Endothelial cell of umbilical vein (primary cell): ENCODE measurements around the gene C9. TPM values are rescaled to one million over a fixed set of nuclear protein-coding genes. Genes with fewer than 3 reads are reported as not detected.

Experiments used
- BruUV-seq: library from RNA; stranded (reverse); fragments of 400-500 nt; replicated peaks from 2 replicates; lab custom pipeline; 2021; lab: Mats Ljungman, UMichigan
- CTCF ChIA-PET: fragments of 300-600, 350-600 bp; sonication (Branson Sonifier 250); formaldehyde crosslinking; loops from one replicate; lab custom pipeline; 2021; ENCODE audit warnings: antibody characterized with exemption, inconsistent platforms; lab: Charles Lee
- POLR2A ChIA-PET: fragments of 300-600, 350-600 bp; sonication (Branson Sonifier 250); formaldehyde crosslinking; loops from one replicate; lab custom pipeline; 2021; ENCODE audit warnings: antibody characterized with exemption, inconsistent platforms; lab: Charles Lee
- DNase-seq: peaks from one replicate; pipeline ENCODE4 v3.0.0-alpha.2; 2011; ENCODE audit warnings: low read depth, low spot score
- FAIRE-seq: peaks from 2 replicates; lab custom pipeline; 2011; peaks lifted over from hg19 to GRCh38; lab: Jason Lieb, UNC
- H2AFZ ChIP-seq: 2 replicates; pipeline ENCODE4 v1.6.0; 2012; ENCODE audit warnings: low read depth, low read length, control low read depth, inconsistent platforms
- H3K27ac ChIP-seq: 2 replicates; pipeline ENCODE4 v1.5.1; 2011; ENCODE audit warnings: low read depth, mild to moderate bottlenecking, control low read depth, low read length, moderate library complexity; ENCODE audit not compliant: insufficient read depth
- H3K27me3 ChIP-seq, 2 experiments: 2 replicates each; pipeline versions ENCODE4 v1.6.0 to v1.6.1; 2011; ENCODE audit warnings: low read length in 2 of 2, mixed read lengths in 1 of 2; ENCODE audit not compliant: control insufficient read depth in 2 of 2, insufficient read depth in 2 of 2
- H3K36me3 ChIP-seq, 2 experiments: 2 replicates in 1 of 2; 3 replicates in 1 of 2; pipeline ENCODE4 v1.5.1; 2011; ENCODE audit warnings: low read length in 2 of 2, mild to moderate bottlenecking in 1 of 2, moderate library complexity in 1 of 2; ENCODE audit not compliant: control insufficient read depth in 2 of 2, insufficient read depth in 2 of 2; ENCODE audit errors: extremely low read depth in 1 of 2
- H3K4me1 ChIP-seq: 3 replicates; pipeline ENCODE4 v1.5.1; 2011; ENCODE audit warnings: mild to moderate bottlenecking, low read length; ENCODE audit not compliant: control insufficient read depth, insufficient read depth; ENCODE audit errors: extremely low read depth
- H3K4me2 ChIP-seq: 2 replicates; pipeline ENCODE4 v1.6.1; 2011; ENCODE audit warnings: low read length, control low read depth, mixed read lengths; ENCODE audit not compliant: insufficient read depth
- H3K4me3 ChIP-seq, 3 experiments: fragments of 200-600 bp in 1 of 3; sonication (generic), shearing (Covaris generic) in 1 of 3; replicated peaks in 1 of 3; 2 replicates each; pipeline ENCODE4 v1.5.1; 2011 to 2016; ENCODE audit warnings: control low read depth in 3 of 3, low read length in 3 of 3, mild to moderate bottlenecking in 2 of 3, inconsistent platforms in 1 of 3, low read depth in 1 of 3, moderate library complexity in 1 of 3; ENCODE audit not compliant: insufficient read depth in 1 of 3
- H3K79me2 ChIP-seq: 2 replicates; pipeline ENCODE4 v1.6.0; 2012; ENCODE audit warnings: low read length, inconsistent platforms; ENCODE audit not compliant: control insufficient read depth, insufficient read depth
- H3K9ac ChIP-seq: replicated peaks from 2 replicates; pipeline ENCODE3; 2011; ENCODE audit warnings: low read length, control low read depth; ENCODE audit not compliant: insufficient read depth; ENCODE audit errors: extremely low read depth
- H3K9me1 ChIP-seq: replicated peaks from 3 replicates; pipeline ENCODE4 v1.6.0; 2011; ENCODE audit warnings: mild to moderate bottlenecking, low read length; ENCODE audit not compliant: control insufficient read depth, insufficient read depth; ENCODE audit errors: extremely low read depth
- H3K9me3 ChIP-seq: replicated peaks from 2 replicates; pipeline ENCODE4 v1.5.1; 2012; ENCODE audit warnings: low read length, inconsistent platforms; ENCODE audit not compliant: control insufficient read depth, insufficient read depth
- H4K20me1 ChIP-seq: replicated peaks from 2 replicates; pipeline ENCODE3; 2011; ENCODE audit warnings: mild to moderate bottlenecking, low read length; ENCODE audit not compliant: control insufficient read depth, insufficient read depth; ENCODE audit errors: extremely low read depth
- CTCF ChIP-seq, 2 donors: IDR thresholded peaks; 1 replicate in 1 of 2; 2 replicates in 1 of 2; pipeline ENCODE4 v1.5.1; 2011; ENCODE audit warnings: low read length in 2 of 2, mild to moderate bottlenecking in 2 of 2, moderate library complexity in 2 of 2, control low read depth in 1 of 2, inconsistent platforms in 1 of 2, low read depth in 1 of 2; ENCODE audit not compliant: insufficient read depth in 1 of 2; ENCODE audit errors: extremely low read depth in 1 of 2
- EZH2 ChIP-seq: IDR thresholded peaks from 2 replicates; pipeline ENCODE4 v1.6.1; 2012; ENCODE audit warnings: borderline replicate concordance, low read depth, mild to moderate bottlenecking, moderate library complexity, low read length, inconsistent platforms; ENCODE audit not compliant: severe bottlenecking
- FOS ChIP-seq: IDR thresholded peaks from 2 replicates; pipeline ENCODE4 v1.6.1; 2011; ENCODE audit warnings: mild to moderate bottlenecking, low read length, moderate library complexity, borderline replicate concordance; ENCODE audit not compliant: insufficient read depth
- JUN ChIP-seq: IDR thresholded peaks from 2 replicates; pipeline ENCODE4 v1.6.1; 2011; ENCODE audit warnings: borderline replicate concordance, low read depth; ENCODE audit not compliant: insufficient read length, insufficient read depth
- MAX ChIP-seq: IDR thresholded peaks from 2 replicates; pipeline ENCODE4 v1.6.1; 2011; ENCODE audit not compliant: insufficient read depth, insufficient read length
- MYC ChIP-seq: IDR thresholded peaks from one replicate; pipeline ENCODE4 v1.6.1; 2011; ENCODE audit warnings: mild to moderate bottlenecking, low read depth, low read length
- POLR2A ChIP-seq: IDR thresholded peaks from 2 replicates; pipeline ENCODE4 v1.6.1; 2012; ENCODE audit warnings: low read depth, mild to moderate bottlenecking, control low read depth, low read length
- dilution Hi-C: fragments of 300-500 bp; cut with MboI; formaldehyde crosslinking; loops from one replicate; pipeline ENCODE4 v1.15.0; 2019; ENCODE audit warnings: low sequenced_read_pairs; ENCODE audit not compliant: extremely low pct_ligation_motif_present
- intact Hi-C: fragments of 100-400 bp; cut with micrococcal nuclease; formaldehyde crosslinking; loops from one replicate; pipeline ENCODE4 v1.10.0; 2022
- polyA plus RNA-seq, 4 experiments: library from polyadenylated mRNA; depleted of rRNA in 3 of 4; stranded (reverse) in 3 of 4; unstranded in 1 of 4; fragments of >200 nt; gene quantifications; 2 replicates each; pipeline versions ENCODE4 v1.2.1 to v1.2.3, GENCODE V29; 2011 to 2012; ENCODE audit warnings: missing spikeins in 1 of 4
- total RNA-seq: library from RNA; stranded (reverse); gene quantifications from 2 replicates; pipeline ENCODE4 v1.2.3, GENCODE V29; 2021

Gene C9
- total and polyA plus RNA-seq, 2 donors (not counting 3 experiments of a cell fraction or from before 2014, with no cell fraction given), result 0.33 TPM; not detected in 1

GRCh38 chr5:39355324-39355723 is 9.0 kb downstream of the C9 start:
- Histone ChIP-seq H3K9me3 (no peaks in the 10 kb centered on the region), H3K36me3 (no peaks in the 10 kb centered on the region), H3K79me2 (no peaks in the 10 kb centered on the region), H3K4me2 (no peak overlapping the region), H3K4me3 (no peak overlapping the region), H3K4me1 (peaks cover 42% of the 10 kb centered on the region), H3K27me3 (no peaks in the 10 kb centered on the region), H3K9ac (no peak overlapping the region), H4K20me1 (no peaks in the 10 kb centered on the region), H3K9me1 (no peaks in the 10 kb centered on the region), H2AFZ (peak overlapping the region; percentile 17), H3K27ac (peak overlapping the region; percentile 20)
- FAIRE-seq (peak; percentile 65), DNase-seq (peak; percentile 64)
- BruUV-seq, result no TSS peak
- intact Hi-C loops (no loop called here), dilution Hi-C loops (no loop called here)
- no peak for TF ChIP-seq MAX
- TF ChIP-seq JUN, result peak; percentile 32
- TF ChIP-seq POLR2A, result no peak
- peak; percentile 77 for TF ChIP-seq FOS
- no peak for TF ChIP-seq MYC
- no peak for TF ChIP-seq CTCF (IDR thresholded peaks at IDR 0.05; ENCODE audit: extremely low read depth in 1 of 2, insufficient read depth in 1 of 2, low read depth in 1 of 2, low read length in 2 of 2)
- TF ChIP-seq EZH2, result no peak
- ChIA-PET POLR2A (no interaction called here), CTCF (interaction anchor here (1.2 to 1.3 kb wide), 3 partner anchors 13 to 138 kb away, joined by 4 to 7 read pairs (median 4); no protein-coding TSS in a partner anchor)
